GM12874 (cell line): Measurements from ENCODE around the gene SPATA13.

Experiments
- TF ChIP-seq, protein P1 (sequence below): IDR thresholded peaks from 2 replicates; pipeline ENCODE4 v1.5.1; 2011; ENCODE audit warnings: low read depth, mild to moderate bottlenecking, control low read depth, low read length, moderate library complexity; ENCODE audit not compliant: insufficient read depth

SPATA13 gene

GRCh38 chr13:24172071-24172470 lies 11.6 kb downstream of the SPATA13 start:
- TF ChIP-seq, protein P1, sequence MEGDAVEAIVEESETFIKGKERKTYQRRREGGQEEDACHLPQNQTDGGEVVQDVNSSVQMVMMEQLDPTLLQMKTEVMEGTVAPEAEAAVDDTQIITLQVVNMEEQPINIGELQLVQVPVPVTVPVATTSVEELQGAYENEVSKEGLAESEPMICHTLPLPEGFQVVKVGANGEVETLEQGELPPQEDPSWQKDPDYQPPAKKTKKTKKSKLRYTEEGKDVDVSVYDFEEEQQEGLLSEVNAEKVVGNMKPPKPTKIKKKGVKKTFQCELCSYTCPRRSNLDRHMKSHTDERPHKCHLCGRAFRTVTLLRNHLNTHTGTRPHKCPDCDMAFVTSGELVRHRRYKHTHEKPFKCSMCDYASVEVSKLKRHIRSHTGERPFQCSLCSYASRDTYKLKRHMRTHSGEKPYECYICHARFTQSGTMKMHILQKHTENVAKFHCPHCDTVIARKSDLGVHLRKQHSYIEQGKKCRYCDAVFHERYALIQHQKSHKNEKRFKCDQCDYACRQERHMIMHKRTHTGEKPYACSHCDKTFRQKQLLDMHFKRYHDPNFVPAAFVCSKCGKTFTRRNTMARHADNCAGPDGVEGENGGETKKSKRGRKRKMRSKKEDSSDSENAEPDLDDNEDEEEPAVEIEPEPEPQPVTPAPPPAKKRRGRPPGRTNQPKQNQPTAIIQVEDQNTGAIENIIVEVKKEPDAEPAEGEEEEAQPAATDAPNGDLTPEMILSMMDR: no peak

DNA sequence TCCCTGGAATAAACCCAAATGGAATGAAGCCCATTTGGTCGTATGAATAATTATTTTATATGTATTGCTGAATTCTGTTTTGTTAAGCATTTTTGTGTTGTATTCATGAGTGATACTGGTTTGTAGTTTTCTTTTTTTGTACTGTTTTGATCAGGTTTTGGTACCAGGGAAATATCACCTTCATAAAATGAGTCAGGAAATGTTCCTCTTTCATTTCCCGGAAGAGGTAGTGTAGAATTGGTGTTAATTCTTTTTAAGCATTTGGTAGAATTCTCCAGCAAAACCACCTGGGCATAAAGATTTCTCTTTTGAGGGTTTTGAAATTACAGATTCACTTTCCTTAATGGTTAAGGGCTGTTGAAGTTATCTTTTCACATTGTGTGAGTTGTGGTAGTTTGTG lies 13.3 kb downstream of the SPATA13 start:
- TF ChIP-seq, protein P1: no peak

- TF ChIP-seq, protein P1: no peak
Measured at GRCh38 chr13:24175847-24176246, 15.3 kb downstream of the SPATA13 start.

DNA sequence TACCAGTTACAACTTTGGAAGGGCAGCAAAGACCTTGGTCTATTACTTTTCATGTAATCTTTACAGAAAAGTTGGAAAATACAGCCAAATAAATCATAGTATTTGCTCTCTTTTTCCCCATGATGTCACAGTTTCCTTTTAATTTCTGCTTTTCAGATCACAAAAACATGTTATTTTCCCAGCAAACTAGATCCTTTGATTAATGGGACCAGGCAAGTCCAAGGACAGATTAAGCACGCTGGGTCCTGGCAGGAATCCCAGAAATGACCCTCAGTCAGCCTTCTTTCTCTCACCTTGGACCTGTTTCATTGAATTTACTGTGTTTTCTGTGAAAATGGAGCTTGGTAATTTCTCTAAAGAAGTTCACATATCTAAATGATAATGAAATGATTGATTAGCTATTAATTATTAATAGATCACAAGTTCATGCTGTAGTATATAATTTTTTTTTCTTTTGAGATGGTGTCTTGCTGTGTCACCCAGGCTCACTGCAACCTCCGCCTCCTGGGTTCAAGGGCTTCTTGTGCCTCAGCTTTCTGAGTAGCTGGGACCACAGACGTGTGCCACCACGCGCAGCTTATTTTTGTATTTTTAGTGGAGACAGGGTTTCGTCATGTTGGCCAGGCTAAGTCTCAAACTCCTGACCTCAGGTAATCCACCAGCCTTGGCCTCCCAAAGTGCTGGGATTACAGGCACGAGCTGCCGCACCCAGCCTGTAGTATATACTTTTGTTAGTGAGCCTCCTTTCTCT lies 16.0 kb downstream of the SPATA13 start:
- TF ChIP-seq, protein P1: no peak

DNA sequence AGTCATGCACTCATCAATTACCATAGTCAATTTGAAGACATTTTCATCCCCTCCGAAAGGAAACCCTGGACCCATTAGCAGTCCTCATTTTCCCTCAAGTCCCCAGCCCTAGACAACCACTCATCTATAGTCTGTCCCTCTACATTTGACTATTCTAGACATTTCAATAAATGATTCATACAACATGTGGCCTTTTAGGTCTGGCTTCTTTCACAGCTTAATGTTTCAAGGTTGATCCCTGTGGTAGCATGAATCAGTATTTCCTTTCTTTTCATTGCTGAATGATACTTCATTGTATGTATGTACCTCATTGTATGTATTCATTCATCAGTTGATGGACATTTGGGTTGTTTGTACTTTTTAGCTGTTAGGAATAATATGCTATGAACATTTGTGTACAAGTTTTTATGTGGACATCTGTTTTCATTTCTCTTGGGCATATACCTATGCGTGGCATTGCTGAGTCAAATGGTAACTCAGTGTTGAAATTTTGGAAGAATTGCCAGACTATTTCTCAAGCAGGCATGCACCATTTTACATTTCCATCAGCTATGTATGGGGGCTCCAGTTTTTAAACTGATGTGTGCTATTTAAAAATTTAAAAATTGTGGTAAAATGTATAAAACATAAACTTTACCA lies 18.4 kb downstream of the SPATA13 start:
- TF ChIP-seq, protein P1: no peak

DNA sequence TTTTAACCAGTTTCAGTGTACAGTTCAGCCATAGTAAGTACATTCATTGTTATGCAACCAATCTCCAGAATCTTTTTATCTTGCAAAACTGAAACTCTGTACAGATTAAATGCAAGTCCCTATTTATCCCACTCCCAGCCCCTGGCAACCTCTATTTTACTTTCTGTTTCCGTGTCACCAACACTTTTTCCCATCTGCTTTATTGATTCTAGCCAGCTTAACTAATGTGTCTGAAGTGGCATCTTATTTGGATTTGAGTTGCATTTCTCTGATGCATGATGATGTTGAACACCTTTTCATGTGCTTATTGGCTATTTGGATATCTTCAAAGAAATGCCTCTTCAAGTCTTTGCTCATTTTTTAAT lies 18.9 kb downstream of the SPATA13 start:
- TF ChIP-seq, protein P1: no peak

GRCh38 chr13:24180750-24181377 lies 20.3 kb downstream of the SPATA13 start:
- TF ChIP-seq, protein P1: no peak
